Gastroesophageal sphincter (tissue), 3 donors: ENCODE measurements around the gene CLIC3.

ENCODE experiments used
- EP300 ChIP-seq: sonication (generic); formaldehyde crosslinking; IDR thresholded peaks from one replicate; pipeline ENCODE4 v1.6.1; 2017; ENCODE audit warnings: antibody characterized with exemption, mild to moderate bottlenecking
- POLR2A ChIP-seq, 2 donors: fragments of 450-650 bp; IDR thresholded peaks; one replicate each; pipeline ENCODE4 v1.6.1; 2017; ENCODE audit warnings: antibody characterized with exemption in 2 of 2, mild to moderate bottlenecking in 2 of 2, moderate library complexity in 1 of 2
- POLR2AphosphoS5 ChIP-seq: sonication (generic); formaldehyde crosslinking; IDR thresholded peaks from one replicate; pipeline ENCODE4 v1.6.1; 2017; ENCODE audit warnings: antibody characterized with exemption
- TF ChIP-seq, protein P1 (sequence below), 4 experiments: fragments of 200-600 bp in 2 of 4; fragments of 450-650 bp in 2 of 4; sonication (generic) in 1 of 4; IDR thresholded peaks; one replicate each; pipeline ENCODE4 v1.5.1; 2017 to 2019; ENCODE audit warnings: antibody characterized with exemption in 4 of 4, mild to moderate bottlenecking in 2 of 4, moderate library complexity in 2 of 4

DNA sequence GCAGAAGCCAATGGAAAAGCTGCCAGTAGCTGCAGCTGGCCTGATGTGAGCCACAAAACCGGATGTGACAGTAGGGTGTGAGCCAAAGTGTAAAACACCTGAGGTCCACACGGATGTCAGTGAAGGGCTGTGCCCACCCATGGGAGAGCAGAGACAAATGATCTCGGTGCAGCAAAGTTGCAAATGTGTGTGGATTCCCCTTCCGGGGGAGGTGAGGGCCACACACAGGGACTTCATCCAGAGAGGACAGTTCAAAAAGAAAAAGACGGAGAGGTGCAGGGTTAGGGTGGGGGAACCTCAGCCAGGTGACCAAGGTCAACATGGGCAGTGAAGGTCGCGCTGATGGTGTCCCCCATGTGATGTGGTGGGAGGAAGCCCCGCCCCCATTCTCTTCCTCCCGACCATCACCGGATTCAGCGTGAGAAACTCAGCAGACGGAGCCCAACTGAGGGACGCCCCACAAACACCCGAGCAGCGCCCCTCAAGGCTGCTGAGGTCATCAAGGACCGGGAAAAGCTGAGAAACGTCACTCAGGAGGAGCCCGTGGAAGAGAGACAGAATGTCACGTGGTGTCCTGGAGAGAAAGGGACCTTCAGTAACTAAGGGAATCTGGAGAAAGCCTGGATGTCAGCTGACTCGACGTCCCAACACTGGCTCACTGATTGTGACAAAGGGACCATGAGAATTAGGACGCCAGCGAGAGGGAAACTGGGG lies 30.4 kb downstream of the CLIC3 start:
- TF ChIP-seq, protein P1, sequence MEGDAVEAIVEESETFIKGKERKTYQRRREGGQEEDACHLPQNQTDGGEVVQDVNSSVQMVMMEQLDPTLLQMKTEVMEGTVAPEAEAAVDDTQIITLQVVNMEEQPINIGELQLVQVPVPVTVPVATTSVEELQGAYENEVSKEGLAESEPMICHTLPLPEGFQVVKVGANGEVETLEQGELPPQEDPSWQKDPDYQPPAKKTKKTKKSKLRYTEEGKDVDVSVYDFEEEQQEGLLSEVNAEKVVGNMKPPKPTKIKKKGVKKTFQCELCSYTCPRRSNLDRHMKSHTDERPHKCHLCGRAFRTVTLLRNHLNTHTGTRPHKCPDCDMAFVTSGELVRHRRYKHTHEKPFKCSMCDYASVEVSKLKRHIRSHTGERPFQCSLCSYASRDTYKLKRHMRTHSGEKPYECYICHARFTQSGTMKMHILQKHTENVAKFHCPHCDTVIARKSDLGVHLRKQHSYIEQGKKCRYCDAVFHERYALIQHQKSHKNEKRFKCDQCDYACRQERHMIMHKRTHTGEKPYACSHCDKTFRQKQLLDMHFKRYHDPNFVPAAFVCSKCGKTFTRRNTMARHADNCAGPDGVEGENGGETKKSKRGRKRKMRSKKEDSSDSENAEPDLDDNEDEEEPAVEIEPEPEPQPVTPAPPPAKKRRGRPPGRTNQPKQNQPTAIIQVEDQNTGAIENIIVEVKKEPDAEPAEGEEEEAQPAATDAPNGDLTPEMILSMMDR (IDR thresholded peaks at IDR 0.05), result no peak
- TF ChIP-seq EP300, result no peak
- TF ChIP-seq POLR2A (IDR thresholded peaks at IDR 0.05), result no peak
- no peak for TF ChIP-seq POLR2AphosphoS5
